ENCODE results near the gene IQGAP3. TPM values are rescaled to one million over a fixed set of nuclear protein-coding genes. Genes with fewer than 3 reads are reported as not detected.
A peak's percentile ranks its signal among the peaks of the same experiment; 100 is the strongest.

The IQGAP3 gene
- total and polyA plus RNA-seq, 2 donors (not counting 1 experiment from before 2014, with no cell fraction given) = 2.7 to 16.0 TPM

DNA sequence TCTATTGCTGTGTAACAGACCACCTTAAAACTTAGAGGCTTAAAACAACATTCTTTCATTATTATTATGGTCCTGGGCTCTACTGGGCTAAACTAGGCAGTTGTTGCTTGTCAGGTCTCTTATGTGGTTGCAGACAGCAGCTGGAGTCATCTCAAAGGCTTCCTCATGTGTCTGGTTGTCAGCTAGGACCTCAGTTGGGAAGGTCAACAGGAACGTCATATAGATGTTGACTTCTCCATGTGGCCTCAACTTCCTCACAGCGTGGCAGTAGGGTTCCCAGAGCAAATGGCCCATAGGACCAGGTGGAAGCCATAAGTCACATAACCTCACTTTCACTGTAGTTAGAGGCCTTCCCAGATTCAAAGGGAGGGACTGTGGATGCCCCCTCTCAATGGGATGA is 56.4 kb downstream of the IQGAP3 start:
- H3K36me3 ChIP-seq (ENCODE audit: control insufficient read depth, insufficient read depth, low read length) = no peaks in the 10 kb centered on the region
- H3K4me3 ChIP-seq (replicated peaks in 1 of 4; ENCODE audit: control extremely low read depth in 1 of 4, insufficient read depth in 1 of 4, low read depth in 3 of 4, low read length in 4 of 4) = no peak overlapping the region
- H3K9me3 ChIP-seq (ENCODE audit: control insufficient read depth, insufficient read depth, low read depth, low read length) = no peaks in the 10 kb centered on the region
- TF ChIP-seq, protein P1, sequence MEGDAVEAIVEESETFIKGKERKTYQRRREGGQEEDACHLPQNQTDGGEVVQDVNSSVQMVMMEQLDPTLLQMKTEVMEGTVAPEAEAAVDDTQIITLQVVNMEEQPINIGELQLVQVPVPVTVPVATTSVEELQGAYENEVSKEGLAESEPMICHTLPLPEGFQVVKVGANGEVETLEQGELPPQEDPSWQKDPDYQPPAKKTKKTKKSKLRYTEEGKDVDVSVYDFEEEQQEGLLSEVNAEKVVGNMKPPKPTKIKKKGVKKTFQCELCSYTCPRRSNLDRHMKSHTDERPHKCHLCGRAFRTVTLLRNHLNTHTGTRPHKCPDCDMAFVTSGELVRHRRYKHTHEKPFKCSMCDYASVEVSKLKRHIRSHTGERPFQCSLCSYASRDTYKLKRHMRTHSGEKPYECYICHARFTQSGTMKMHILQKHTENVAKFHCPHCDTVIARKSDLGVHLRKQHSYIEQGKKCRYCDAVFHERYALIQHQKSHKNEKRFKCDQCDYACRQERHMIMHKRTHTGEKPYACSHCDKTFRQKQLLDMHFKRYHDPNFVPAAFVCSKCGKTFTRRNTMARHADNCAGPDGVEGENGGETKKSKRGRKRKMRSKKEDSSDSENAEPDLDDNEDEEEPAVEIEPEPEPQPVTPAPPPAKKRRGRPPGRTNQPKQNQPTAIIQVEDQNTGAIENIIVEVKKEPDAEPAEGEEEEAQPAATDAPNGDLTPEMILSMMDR (conservative IDR thresholded peaks at IDR 0.05 in 1 of 2, IDR thresholded peaks at IDR 0.05 in 1 of 2; ENCODE audit: low read depth in 1 of 2, low read length in 2 of 2) = no peak
- no peak for TF ChIP-seq EZH2 (IDR thresholded peaks at IDR 0.05; ENCODE audit: low read length, missing control alignments)
- no peak overlapping the region for H3K9ac ChIP-seq (ENCODE audit: insufficient read depth, low read length)
- H3K79me2 ChIP-seq (ENCODE audit: control insufficient read depth, insufficient read depth, low read length) = no peaks in the 10 kb centered on the region
- H3K27me3 ChIP-seq (ENCODE audit: control insufficient read depth, insufficient read depth, low read length) = no peaks in the 10 kb centered on the region
- no peak overlapping the region for H3K4me2 ChIP-seq (ENCODE audit: extremely low read depth, insufficient read depth, low read length)
- H4K20me1 ChIP-seq (ENCODE audit: control insufficient read depth, extremely low read depth, insufficient read depth, low read length) = no peaks in the 10 kb centered on the region
- H3K4me1 ChIP-seq (ENCODE audit: control insufficient read depth, extremely low read depth, insufficient read depth, low read length) = peaks cover 2% of the 10 kb centered on the region
- no peak overlapping the region for H3K27ac ChIP-seq (ENCODE audit: insufficient read depth, low read length)
- no peak overlapping the region for H2AFZ ChIP-seq (ENCODE audit: low read length)
- DNase-seq (ENCODE audit: low read depth in 2 of 2) = no peak

- DNase-seq (ENCODE audit: low read depth in 2 of 2) = peak in 1 of 2 donors; percentile 72
- H3K4me1 ChIP-seq (ENCODE audit: control insufficient read depth, extremely low read depth, insufficient read depth, low read length) = peaks cover 16% of the 10 kb centered on the region
- no peak overlapping the region for H3K9ac ChIP-seq (ENCODE audit: insufficient read depth, low read length)
- no peaks in the 10 kb centered on the region for H3K9me3 ChIP-seq (ENCODE audit: control insufficient read depth, insufficient read depth, low read depth, low read length)
- no peaks in the 10 kb centered on the region for H3K79me2 ChIP-seq (ENCODE audit: control insufficient read depth, insufficient read depth, low read length)
- no peaks in the 10 kb centered on the region for H3K27me3 ChIP-seq (ENCODE audit: control insufficient read depth, insufficient read depth, low read length)
- no peak overlapping the region for H3K4me3 ChIP-seq (replicated peaks in 1 of 4; ENCODE audit: control extremely low read depth in 1 of 4, insufficient read depth in 1 of 4, low read depth in 3 of 4, low read length in 4 of 4)
- H3K4me2 ChIP-seq (ENCODE audit: extremely low read depth, insufficient read depth, low read length) = no peak overlapping the region
- no peak for TF ChIP-seq EZH2 (IDR thresholded peaks at IDR 0.05; ENCODE audit: low read length, missing control alignments)
- TF ChIP-seq, protein P1 (conservative IDR thresholded peaks at IDR 0.05 in 1 of 2, IDR thresholded peaks at IDR 0.05 in 1 of 2; ENCODE audit: low read depth in 1 of 2, low read length in 2 of 2) = no peak
- no peaks in the 10 kb centered on the region for H3K36me3 ChIP-seq (ENCODE audit: control insufficient read depth, insufficient read depth, low read length)
- H3K27ac ChIP-seq (ENCODE audit: insufficient read depth, low read length) = no peak overlapping the region
- H4K20me1 ChIP-seq (ENCODE audit: control insufficient read depth, extremely low read depth, insufficient read depth, low read length) = no peaks in the 10 kb centered on the region
- H2AFZ ChIP-seq (ENCODE audit: low read length) = no peak overlapping the region
These were observed 59.2 kb downstream of the IQGAP3 start for GRCh38 chr1:156513185-156513584.

- TF ChIP-seq EZH2 (IDR thresholded peaks at IDR 0.05; ENCODE audit: low read length, missing control alignments) = no peak
- TF ChIP-seq, protein P1 (conservative IDR thresholded peaks at IDR 0.05 in 1 of 2, IDR thresholded peaks at IDR 0.05 in 1 of 2; ENCODE audit: low read depth in 1 of 2, low read length in 2 of 2) = no peak
- Histone ChIP-seq H4K20me1 (ENCODE audit: control insufficient read depth, extremely low read depth, insufficient read depth, low read length) (no peaks in the 10 kb centered on the region), H3K4me1 (ENCODE audit: control insufficient read depth, extremely low read depth, insufficient read depth, low read length) (peaks cover 20% of the 10 kb centered on the region), H3K79me2 (ENCODE audit: control insufficient read depth, insufficient read depth, low read length) (no peaks in the 10 kb centered on the region), H3K36me3 (ENCODE audit: control insufficient read depth, insufficient read depth, low read length) (no peaks in the 10 kb centered on the region), H3K4me2 (ENCODE audit: extremely low read depth, insufficient read depth, low read length) (no peak overlapping the region), H3K27ac (ENCODE audit: insufficient read depth, low read length) (no peak overlapping the region), H3K9me3 (ENCODE audit: control insufficient read depth, insufficient read depth, low read depth, low read length) (no peaks in the 10 kb centered on the region), H3K9ac (ENCODE audit: insufficient read depth, low read length) (no peak overlapping the region), H3K27me3 (ENCODE audit: control insufficient read depth, insufficient read depth, low read length) (no peaks in the 10 kb centered on the region), H3K4me3 (replicated peaks in 1 of 4; ENCODE audit: control extremely low read depth in 1 of 4, insufficient read depth in 1 of 4, low read depth in 3 of 4, low read length in 4 of 4) (no peak overlapping the region), H2AFZ (ENCODE audit: low read length) (no peak overlapping the region)
- DNase-seq (ENCODE audit: low read depth in 2 of 2) = peak in 1 of 2 donors; percentile 86
These were observed 60.7 kb downstream of the IQGAP3 start for GRCh38 chr1:156511644-156512043.
